NCI-H2107 treated with DMSO at 0.1 percent for 48 hours (cell line): ENCODE data around the gene CYSLTR2.
"Not testable (repeated sequence)": the region's sequence is repeated elsewhere in the genome, so short reads cannot be mapped to it uniquely, and the experiment has no call there.

Source experiments
- DNase-seq: peaks from one replicate; lab custom pipeline; 2025; ENCODE audit not compliant: unreplicated experiment; lab: John Stamatoyannopoulos, UW

CYSLTR2 gene

GRCh38 chr13:48686636-48687210, 33.0 kb downstream of the CYSLTR2 start:
- no peak for DNase-seq

GRCh38 chr13:48687249-48687648, 33.5 kb downstream of the CYSLTR2 start:
- no peak for DNase-seq

GRCh38 chr13:48693998-48694397, 40.3 kb downstream of the CYSLTR2 start:
- DNase-seq, result no peak

- DNase-seq, result no peak
These were observed 42.0 kb downstream of the CYSLTR2 start for GRCh38 chr13:48695776-48696175.

- not testable (repeated sequence) for DNase-seq
These were observed 42.9 kb downstream of the CYSLTR2 start for GRCh38 chr13:48696676-48697075.

- DNase-seq, result no peak
These were observed 53.7 kb downstream of the CYSLTR2 start for GRCh38 chr13:48707405-48707804.

DNA sequence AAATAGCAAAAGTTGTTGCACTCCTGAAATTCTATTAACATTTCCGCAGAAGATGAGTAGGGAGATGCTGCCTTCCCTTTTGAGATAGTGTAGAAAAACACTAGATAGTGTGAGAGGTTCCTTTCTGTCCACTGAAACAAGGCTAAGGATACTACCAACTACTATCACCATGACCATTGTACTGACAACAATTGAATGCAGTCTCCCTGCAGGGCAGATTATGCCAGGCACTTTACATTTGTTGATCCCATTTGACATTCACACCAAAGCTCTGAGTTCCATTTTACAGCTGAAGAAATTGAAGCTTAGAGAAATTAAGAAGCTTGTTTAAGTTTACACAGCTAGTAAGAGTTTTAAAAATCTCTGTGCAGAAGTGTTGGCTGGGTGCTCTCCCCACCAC, 55.0 kb downstream of the CYSLTR2 start:
- no peak for DNase-seq

DNA sequence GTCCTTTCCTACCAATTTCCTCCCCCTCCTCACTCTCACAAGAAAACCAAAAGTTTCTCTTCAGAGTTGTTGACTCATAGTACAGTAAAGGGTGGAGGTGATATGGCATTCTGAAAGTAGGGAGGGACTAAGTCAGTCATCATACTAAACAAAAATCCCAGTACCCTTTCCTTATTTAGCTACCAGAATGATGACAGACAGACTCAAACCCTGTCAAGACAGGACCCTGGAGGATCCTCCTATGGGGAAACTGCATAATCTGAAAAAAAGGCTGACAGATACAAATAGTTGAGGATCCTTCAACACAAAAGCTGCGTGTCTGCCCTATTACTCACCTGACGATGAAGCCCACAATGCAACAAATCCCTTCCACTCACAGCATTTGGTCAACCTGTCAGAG, 55.5 kb downstream of the CYSLTR2 start:
- no peak for DNase-seq

GRCh38 chr13:48710160-48710559, 56.4 kb downstream of the CYSLTR2 start:
- no peak for DNase-seq

- DNase-seq, result no peak
These were observed 58.4 kb downstream of the CYSLTR2 start for GRCh38 chr13:48712141-48712540.

DNA sequence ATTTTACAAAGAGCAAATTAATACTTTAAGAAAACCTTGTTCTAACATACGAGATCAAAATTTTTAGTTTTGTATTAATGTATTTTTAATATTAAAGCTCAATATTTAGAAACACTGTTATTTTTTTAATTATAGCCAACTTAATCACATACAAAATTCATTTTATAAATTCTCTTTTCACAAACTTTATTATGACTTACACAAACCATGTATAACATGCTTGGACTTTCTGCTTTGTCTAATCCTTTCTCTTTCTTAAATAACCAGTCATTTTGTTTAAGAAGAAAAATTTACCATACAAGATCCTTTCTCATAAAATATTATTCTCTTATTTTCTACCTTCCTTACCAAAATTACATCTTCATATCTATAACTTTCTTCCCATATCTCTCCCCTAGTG, 62.2 kb downstream of the CYSLTR2 start:
- no peak for DNase-seq

DNA sequence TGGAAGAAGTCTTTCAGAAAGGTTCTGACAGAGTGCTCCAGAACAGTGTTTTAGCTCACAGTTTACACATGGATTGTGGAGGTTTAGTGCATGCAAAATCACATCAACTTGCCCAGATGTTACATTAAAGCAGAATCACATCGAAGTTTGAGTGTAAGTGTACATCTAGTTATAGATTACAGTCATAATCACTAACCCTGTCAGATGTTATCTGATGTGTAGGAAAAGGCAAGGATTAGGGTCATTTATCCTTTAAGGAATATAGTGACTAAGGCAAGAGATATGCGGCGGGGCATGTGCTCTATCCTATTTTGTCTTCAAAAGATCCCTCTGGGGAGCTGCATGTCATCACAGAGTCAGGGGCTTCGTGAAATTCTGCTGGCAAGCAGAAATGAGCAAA, 66.9 kb downstream of the CYSLTR2 start:
- DNase-seq, result no peak

GRCh38 chr13:48723168-48723567, 69.4 kb downstream of the CYSLTR2 start:
- no peak for DNase-seq

GRCh38 chr13:48725271-48725670, 71.5 kb downstream of the CYSLTR2 start:
- DNase-seq, result no peak

DNA sequence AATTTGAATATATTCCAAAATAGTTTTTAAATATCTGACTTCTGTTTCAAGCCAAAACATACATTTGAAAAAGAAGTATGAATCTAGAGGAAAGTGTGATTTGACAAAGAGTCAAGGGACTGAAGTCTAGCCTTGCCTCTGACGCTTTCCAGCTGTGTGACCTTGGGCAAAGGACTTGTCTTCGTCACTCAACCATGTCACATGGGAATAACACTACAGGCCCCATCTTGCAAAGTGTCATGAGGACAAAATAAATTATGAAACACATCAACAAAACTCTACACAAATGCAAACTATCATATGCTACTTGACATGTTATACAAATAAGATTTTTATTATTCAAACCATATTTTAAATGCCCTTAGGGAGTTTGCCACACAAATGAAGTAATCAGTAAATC, 73.0 kb downstream of the CYSLTR2 start:
- DNase-seq, result no peak

DNA sequence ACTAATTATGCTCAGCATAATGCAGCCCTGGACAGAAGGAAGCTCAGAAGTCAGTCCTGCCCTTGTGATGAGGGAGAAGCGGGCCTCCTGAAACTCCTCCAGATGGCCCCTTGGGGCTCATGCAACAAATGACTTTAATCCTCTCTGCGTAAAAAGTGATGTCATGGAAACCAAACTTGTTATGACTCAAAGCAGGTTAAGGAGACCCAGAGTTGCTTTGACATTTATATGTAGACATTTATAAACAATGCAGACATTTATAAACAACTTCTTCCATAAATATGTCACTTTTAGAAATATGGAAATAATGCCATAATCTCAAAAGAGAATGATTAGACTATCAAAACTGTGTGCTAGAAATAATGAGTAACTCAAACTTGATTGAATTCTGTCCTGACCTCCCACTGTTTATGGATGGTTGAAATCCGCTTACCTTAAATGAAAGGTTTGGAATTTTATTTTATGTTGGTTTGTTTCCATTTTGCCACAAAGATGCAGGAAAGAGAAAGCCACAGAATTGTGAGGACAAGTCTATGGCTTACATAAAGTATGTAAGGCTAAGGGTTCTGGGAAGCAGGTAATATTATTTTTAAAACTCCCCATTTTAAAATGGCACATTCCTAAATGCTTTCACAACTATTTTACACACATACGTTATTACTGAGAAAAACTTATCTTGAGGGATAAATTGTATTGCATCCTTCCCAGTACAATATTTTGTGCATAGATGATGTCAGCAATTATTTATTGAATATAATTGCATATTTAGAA, 73.7 kb downstream of the CYSLTR2 start:
- no peak for DNase-seq

DNA sequence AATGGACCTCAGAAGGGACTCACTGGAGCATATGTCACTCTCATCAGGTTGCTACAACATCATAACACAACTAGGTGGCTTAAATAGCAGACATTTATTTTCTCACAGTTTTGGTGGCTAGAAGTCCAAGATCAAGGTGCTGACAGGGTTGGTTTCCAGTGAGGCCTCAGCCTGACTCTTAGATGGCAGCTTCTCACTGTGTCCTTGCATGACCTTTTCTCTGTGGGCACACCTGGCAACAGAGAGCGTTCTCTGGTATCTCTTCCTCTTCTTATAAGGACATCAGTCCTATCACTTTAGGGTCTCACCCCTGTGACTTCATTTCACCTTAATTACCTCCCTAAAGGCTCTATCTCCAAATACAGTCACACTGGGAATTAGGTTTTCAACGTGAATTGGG, 74.5 kb downstream of the CYSLTR2 start:
- DNase-seq, result no peak

GRCh38 chr13:48728876-48729275, 75.1 kb downstream of the CYSLTR2 start:
- no peak for DNase-seq

DNA sequence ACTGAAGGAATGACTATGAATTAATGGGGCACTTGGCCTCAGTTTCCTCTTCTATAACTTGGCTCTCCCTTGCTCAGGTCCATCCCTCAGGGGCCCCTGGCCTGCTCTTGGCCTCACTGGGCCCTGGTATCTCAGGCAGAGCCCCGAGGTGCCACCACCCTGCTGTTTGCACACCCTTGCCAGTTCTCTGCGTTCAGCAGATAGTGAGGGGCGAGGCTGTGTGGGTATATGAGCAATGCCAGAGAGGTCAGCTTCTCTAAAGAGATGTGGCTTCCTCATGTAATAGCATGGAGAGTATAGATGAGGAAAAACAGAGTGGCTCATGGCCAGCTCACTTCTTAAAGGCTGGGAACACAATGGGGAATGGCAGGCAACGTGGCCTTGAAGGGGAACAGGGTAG, 76.1 kb downstream of the CYSLTR2 start:
- DNase-seq, result no peak

GRCh38 chr13:48731001-48731658, 77.4 kb downstream of the CYSLTR2 start:
- DNase-seq, result no peak

DNA sequence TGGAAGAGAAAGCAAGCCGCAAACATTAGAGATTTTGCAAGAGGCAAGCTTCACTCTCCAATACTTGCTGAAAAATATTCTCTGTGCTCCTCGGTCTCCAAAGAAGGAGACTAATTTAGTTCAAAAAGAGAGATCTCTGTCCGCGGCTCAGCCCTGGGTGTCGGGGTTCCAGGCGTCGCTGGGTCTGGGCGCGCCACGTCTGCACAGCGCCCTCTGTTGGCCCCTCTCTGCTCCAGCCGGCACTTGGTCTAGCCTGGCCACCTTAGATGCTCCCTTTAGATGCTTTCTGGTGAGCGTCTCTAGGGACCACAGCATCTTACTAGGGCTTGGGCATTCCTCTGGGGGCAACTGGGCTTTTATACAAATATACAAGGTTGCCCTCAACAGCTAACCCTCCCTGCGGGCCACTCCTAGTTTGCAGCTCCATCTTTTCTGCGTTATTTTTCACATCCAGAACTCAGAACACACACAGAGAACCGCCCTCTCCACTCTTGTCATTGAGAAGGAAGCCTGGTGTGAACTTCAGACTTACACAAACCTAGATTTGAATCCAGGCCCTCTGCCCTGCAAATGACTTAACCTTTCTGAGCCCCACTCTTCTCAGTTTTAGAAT, 78.3 kb downstream of the CYSLTR2 start:
- DNase-seq, result no peak

DNA sequence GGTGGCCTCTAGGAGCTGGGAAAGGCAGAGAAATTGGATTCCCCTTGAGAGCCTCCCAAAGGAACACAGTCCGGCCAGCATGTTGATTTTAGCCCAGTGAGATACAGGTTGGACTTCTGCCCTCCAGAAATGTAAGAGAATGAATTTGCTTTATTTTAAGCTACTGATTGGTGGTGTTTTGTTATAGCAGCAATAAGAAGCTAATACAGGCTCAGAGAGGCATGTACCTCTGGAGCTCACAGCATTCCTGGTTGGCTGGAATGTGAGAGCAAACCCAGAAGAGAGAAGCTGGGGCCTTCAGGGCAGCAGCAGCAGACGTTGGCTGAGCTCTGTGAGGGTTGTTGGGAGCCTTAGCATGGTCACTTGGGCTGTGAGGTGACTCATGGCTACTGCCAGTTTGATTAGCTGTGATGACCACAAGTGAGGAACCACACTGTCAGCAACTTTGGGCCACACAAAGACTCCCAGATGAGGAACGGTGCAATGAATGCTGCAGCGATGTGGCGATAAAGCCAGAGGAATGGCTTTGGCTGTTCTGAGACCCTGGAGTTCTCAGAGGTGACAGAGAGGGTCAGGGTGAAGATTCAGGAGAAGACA, 80.1 kb downstream of the CYSLTR2 start:
- no peak for DNase-seq
